ENCODE data around the gene DYRK1A.

The DYRK1A gene

DNA sequence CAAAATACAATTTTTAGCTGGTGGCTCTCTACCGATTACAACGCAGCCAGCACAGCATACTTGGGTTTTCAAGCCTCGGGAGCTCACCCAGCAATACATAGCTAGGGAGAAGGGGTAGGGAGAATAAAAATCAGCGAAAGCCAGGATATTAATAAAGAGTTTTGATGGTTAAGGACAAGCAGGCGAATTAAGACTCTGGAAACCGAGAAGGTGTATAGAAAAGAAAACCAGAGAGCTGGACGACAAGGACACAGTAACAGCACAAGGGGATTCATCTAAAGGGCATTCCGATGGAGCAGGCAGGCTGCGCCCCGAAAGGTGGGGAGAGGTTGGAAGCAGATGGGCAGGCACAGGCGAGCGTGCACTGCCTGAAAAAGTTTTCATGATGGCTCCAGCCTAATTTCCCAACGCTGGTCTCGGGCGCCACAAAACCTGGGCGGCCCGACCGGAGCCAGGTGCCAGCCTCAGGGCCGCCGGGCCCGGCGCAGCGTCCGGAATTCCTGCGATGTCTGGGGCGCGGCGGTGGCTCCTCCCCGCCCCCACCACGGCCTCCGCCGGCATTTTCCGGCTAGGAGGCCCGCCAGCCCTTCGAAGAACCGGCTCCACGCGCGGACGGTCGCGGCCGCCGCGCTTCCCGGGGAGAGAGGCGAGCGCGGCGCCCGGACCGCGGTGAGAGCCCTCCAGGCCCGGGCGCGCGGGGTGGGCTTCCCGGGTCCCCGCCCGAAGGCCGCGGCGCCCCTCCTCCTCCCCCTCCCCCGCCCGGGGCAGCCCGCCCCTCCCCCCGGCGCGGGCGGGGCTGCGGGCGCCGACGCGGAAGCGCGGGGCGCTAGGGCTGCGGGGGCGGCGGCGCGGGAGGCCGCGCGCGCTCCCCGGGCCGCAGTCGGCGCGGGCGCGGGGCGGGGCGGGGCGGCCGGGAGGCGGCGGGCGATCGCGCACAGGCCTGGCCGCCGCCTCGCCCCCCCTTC, 774 bp upstream of the DYRK1A start:
- DNase-seq = peak; percentile 80

- DNase-seq = peak; percentile 44
These were observed 746 bp downstream of the DYRK1A start for GRCh38 chr21:37367336-37367702.

- DNase-seq = no peak
These were observed 1.3 kb downstream of the DYRK1A start for GRCh38 chr21:37367703-37368540.

- no peak for DNase-seq
These were observed 2.1 kb downstream of the DYRK1A start for GRCh38 chr21:37368541-37369279.

GRCh38 chr21:37369307-37369854, 2.8 kb downstream of the DYRK1A start:
- no peak for DNase-seq

DNA sequence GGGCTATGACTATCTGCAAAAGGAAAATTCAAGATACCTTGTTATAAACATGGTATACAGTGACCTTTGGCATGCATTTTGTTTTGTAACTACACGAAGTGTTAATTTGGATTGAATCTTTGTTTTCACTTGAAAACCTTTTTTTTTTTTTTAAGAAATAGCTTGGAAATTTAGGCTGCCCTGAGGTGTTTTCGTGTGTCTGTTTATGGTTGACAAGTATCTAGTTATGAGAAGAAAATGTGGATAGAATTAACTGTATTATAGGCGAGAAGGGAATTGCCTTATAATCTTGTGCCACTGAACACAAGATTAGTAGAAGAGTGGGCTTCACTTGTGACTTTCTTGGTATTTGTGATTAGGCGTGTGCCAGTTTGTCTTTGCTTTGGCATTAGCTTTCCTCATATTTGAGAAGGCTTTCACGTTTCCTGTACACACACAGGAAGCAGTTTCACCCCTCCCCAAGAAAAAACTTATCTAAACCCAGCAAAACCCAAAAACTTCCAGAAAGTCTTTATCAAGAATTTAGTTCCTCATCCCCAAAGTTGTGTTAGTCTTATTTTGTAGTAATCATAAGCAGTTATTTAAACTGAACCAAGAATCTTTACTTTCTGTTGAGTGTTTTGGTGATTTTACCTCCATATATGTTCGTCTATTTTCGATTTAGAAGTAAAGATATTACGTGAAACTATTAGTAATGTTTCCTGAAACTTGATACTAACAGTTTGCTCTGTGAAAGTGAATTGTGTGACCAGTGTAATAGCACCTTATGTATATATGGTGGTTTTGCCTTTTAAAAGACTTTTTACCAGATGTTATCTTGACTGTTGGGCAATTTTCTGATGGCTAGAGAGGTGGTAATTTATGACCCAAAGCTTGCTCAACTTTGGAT, 3.8 kb downstream of the DYRK1A start:
- DNase-seq = no peak

- DNase-seq = no peak
These were observed 4.4 kb downstream of the DYRK1A start for GRCh38 chr21:37371041-37371397.

GRCh38 chr21:37372127-37372731, 5.7 kb downstream of the DYRK1A start:
- no peak for DNase-seq

DNA sequence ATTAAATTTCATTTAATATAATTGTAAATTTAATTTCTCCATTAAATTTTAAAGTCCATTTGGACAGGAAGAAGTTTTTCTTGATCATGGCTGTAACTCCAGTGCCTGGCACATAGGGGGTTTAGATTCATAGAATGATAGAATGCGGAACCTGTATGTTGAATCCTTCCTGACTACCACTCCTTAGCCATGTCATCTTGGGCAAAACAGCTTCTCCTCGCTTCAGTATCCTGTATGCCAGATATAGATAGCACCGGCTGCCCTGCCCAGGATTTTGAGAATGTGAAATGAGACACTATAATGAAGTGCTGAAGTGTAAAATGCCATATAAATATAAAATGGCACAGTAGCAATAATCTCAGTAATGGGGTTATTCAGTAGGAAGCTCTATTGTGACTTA, 6.4 kb downstream of the DYRK1A start:
- DNase-seq = no peak

GRCh38 chr21:37373539-37373938, 7.0 kb downstream of the DYRK1A start:
- DNase-seq = no peak

GRCh38 chr21:37374027-37374426, 7.5 kb downstream of the DYRK1A start:
- no peak for DNase-seq

- no peak for DNase-seq
These were observed 9.4 kb downstream of the DYRK1A start for GRCh38 chr21:37375866-37376574.

GRCh38 chr21:37378700-37379139, 12.1 kb downstream of the DYRK1A start:
- DNase-seq = no peak

DNA sequence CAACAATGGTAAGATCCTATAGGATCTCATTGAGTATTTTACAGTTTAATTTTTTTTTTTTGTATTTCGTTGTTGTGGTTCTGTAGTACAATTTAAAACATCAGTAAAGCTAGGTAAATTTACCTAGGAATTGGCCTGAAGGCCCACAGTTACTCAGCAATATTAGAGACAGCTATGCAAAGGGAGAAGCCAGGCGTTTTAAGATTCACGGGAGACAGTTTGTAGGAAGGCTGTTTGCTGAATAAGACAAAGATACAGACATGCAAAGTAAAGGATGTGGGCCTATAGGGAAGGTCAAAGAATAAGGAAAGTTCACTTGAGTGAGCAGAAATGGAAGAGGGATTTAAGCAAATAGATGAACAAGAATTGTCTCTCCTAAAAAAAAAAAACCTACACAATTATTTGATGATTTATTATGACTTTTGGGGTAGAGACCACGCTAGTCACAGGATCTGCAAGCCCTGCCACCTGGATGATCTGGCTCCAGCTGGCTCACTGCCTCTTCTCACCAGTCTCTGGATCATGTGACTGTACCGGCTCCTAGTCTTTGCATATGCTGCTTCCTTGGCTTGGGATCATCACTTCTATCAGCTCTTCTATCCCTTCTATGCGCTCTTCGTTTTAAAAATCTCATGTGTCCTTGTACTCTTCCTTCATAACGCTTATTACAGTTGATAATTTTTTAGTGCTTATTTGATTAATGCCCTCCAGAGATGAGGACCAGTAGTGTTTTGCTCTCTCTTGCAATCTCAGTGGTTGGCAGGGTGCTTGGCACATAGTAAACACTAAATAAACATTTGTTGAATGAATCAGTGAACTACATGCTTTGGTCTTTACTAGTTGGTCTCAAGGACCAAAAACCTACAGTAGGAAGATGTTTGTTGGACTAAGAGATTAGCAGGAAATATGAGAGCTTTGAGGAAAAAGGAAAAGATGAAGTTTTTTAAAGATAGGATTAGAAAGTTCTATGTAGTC, 14.1 kb downstream of the DYRK1A start:
- no peak for DNase-seq

DNA sequence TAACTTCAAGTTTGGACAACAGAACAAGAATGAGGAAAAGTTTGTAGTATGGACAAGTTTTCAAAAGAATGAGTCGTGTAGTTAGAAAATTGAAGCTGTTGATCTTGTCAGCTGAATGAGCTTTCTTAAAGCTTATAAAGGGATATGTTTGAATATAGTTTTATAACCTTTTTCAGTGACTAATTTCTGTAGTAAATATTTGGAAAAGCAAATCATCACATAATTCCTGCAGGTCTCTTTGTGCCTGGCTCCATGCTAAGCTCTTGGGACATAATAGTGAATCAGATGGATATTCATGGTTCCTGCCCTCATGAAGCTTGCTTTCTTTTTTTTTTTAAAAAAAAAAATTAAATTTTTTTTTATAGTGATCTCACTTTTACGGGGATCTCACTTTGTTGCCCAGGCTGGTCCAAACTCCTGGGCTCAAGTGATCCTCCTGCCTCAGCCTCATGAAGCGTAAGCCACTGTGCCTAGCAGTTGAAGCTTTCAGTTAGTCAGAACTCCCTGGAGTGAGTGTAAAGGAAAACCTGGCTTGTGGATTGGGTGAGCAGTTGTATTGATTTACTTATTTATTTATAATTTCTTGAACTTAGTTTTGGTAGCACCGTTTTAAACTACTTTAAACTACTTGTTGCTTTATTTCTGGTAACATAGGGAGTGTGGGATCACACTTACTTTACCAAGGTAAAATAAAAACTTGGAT, 15.5 kb downstream of the DYRK1A start:
- DNase-seq = no peak

GRCh38 chr21:37383086-37383485, 16.5 kb downstream of the DYRK1A start:
- DNase-seq = no peak

- no peak for DNase-seq
These were observed 17.3 kb downstream of the DYRK1A start for GRCh38 chr21:37383784-37384311.

GRCh38 chr21:37384416-37384815, 17.8 kb downstream of the DYRK1A start:
- no peak for DNase-seq

All from NCI-H345 (cell line).